Type B pancreatic cell (in vitro differentiated cells): ENCODE results near the gene DHX58. TPM values are rescaled to one million over a fixed set of nuclear protein-coding genes. Genes with fewer than 3 reads are reported as not detected.

Experiments used
- DNase-seq: peaks from one replicate; pipeline ENCODE4 v3.0.0; 2021; ENCODE audit warnings: mixed read lengths; ENCODE audit not compliant: unreplicated experiment; ENCODE audit errors: extremely low spot score
- H3K27ac Mint-ChIP-seq: 2 replicates; pipeline ENCODE4 v1.8.0; 2021; ENCODE audit warnings: mild to moderate bottlenecking, mixed read lengths
- H3K27me3 Mint-ChIP-seq: 2 replicates; pipeline ENCODE4 v1.8.0; 2021; ENCODE audit warnings: mixed read lengths
- H3K36me3 Mint-ChIP-seq: 2 replicates; pipeline ENCODE4 v1.8.0; 2021; ENCODE audit warnings: mixed read lengths
- H3K4me1 Mint-ChIP-seq: one replicate; pipeline ENCODE4 v1.8.0; 2021; ENCODE audit warnings: mixed read lengths; ENCODE audit not compliant: unreplicated experiment
- H3K4me3 Mint-ChIP-seq: 2 replicates; pipeline ENCODE4 v1.8.0; 2021; ENCODE audit warnings: mild to moderate bottlenecking, mixed read lengths
- H3K9me3 Mint-ChIP-seq: 2 replicates; pipeline ENCODE4 v1.8.0; 2021; ENCODE audit warnings: mixed read lengths
- CTCF ChIP-seq: fragments of 200-600 bp; sonication (generic); conservative IDR thresholded peaks from 2 replicates; pipeline ENCODE4 v1.5.0; 2021; ENCODE audit warnings: antibody characterized with exemption, mild to moderate bottlenecking
- total RNA-seq: library from RNA; stranded (reverse); gene quantifications from 2 replicates; pipeline ENCODE4 v1.2.1, GENCODE V29; 2021; ENCODE audit warnings: low replicate concordance

DHX58 gene
- total RNA-seq, 1 donor from 2014 or later = 0.72 TPM

GRCh38 chr17:42126836-42127235 is 14.3 kb upstream of the DHX58 start:
- H3K36me3 Mint-ChIP-seq = peaks cover 14% of the 10 kb centered on the region
- H3K9me3 Mint-ChIP-seq = no peaks in the 10 kb centered on the region
- H3K27me3 Mint-ChIP-seq = no peaks in the 10 kb centered on the region
- TF ChIP-seq CTCF = no peak
- DNase-seq = no peak
- H3K27ac Mint-ChIP-seq = no peak overlapping the region
- H3K4me1 Mint-ChIP-seq = peaks cover 4% of the 10 kb centered on the region
- H3K4me3 Mint-ChIP-seq = no peak overlapping the region

- H3K36me3 Mint-ChIP-seq = peaks cover 12% of the 10 kb centered on the region
These were observed 13.1 kb upstream of the DHX58 start for GRCh38 chr17:42125565-42125964.

GRCh38 chr17:42124256-42124655 is 11.7 kb upstream of the DHX58 start:
- Mint-ChIP-seq H3K36me3 (peaks cover 11% of the 10 kb centered on the region), H3K4me3 (no peak overlapping the region), H3K27me3 (no peaks in the 10 kb centered on the region), H3K9me3 (no peaks in the 10 kb centered on the region), H3K27ac (no peak overlapping the region), H3K4me1 (peaks cover 11% of the 10 kb centered on the region)
- TF ChIP-seq CTCF = no peak
- DNase-seq = no peak

More at GRCh38 chr17:42125565-42125964, 13.1 kb upstream of the DHX58 start:
- no peak overlapping the region for H3K27ac Mint-ChIP-seq
- H3K4me1 Mint-ChIP-seq = peaks cover 5% of the 10 kb centered on the region
- no peak overlapping the region for H3K4me3 Mint-ChIP-seq
- DNase-seq = no peak
- H3K27me3 Mint-ChIP-seq = no peaks in the 10 kb centered on the region
- no peaks in the 10 kb centered on the region for H3K9me3 Mint-ChIP-seq
- TF ChIP-seq CTCF = no peak

GRCh38 chr17:42122371-42123303 is 10.1 kb upstream of the DHX58 start, which contains the start of gene HSPB9:
Gene HSPB9 (plus strand): TSS chr17:42122804. CDS start chr17:42122851, 47 bp downstream.
- H3K4me3 Mint-ChIP-seq = peak within 1 kb of the TSS; percentile 80
- peaks cover 11% of the 10 kb centered on the region for H3K36me3 Mint-ChIP-seq
- no peaks in the 10 kb centered on the region for H3K9me3 Mint-ChIP-seq
- H3K4me1 Mint-ChIP-seq = peaks cover 17% of the 10 kb centered on the region
- no peak for DNase-seq
- no peaks in the 10 kb centered on the region for H3K27me3 Mint-ChIP-seq
- TF ChIP-seq CTCF = no peak
- peak within 1 kb of the TSS; percentile 62 for H3K27ac Mint-ChIP-seq

- H3K36me3 Mint-ChIP-seq = peaks cover 12% of the 10 kb centered on the region
- DNase-seq = peak; percentile 83
- no peaks in the 10 kb centered on the region for H3K9me3 Mint-ChIP-seq
- peak within 1 kb of the TSS; percentile 80 for H3K4me3 Mint-ChIP-seq
- no peaks in the 10 kb centered on the region for H3K27me3 Mint-ChIP-seq
- peak within 1 kb of the TSS; percentile 62 for H3K27ac Mint-ChIP-seq
- no peak for TF ChIP-seq CTCF
- peaks cover 24% of the 10 kb centered on the region for H3K4me1 Mint-ChIP-seq
These were observed 8.6 kb upstream of the DHX58 start, which contains the start of gene KAT2A for GRCh38 chr17:42120770-42121769. Gene KAT2A (minus strand): TSS chr17:42121367. CDS start chr17:42121304, 63 bp downstream.
